Brain (organoid and tissue), 1 donor: ENCODE measurements around the gene MAN2B2. TPM values are rescaled to one million over a fixed set of nuclear protein-coding genes. Genes with fewer than 3 reads are reported as not detected.

Experiments used
- polyA plus RNA-seq: library from polyadenylated mRNA; stranded (reverse); fragments of 350-450 nt; fragmentation: Illumina TruSeq; extraction: RNeasy Lipid Tissue Mini Kit (QIAGEN cat#74804); gene quantifications from one replicate; pipeline ENCODE4 v1.2.3, GENCODE V29; 2015; ENCODE audit warnings: low read depth, low replicate concordance; ENCODE audit not compliant: insufficient read depth

The MAN2B2 gene
- polyA plus RNA-seq, 1 donor from 2014 or later: 14.1 TPM

Other genes with a start within 250 kb of the MAN2B2 start
- gene PPP2R2C, start 102.6 kb upstream of the MAN2B2 start, polyA plus RNA-seq: 48.1 TPM
- gene MRFAP1, start 65.5 kb downstream of the MAN2B2 start, polyA plus RNA-seq: 526 TPM
- gene S100P, start 118.7 kb downstream of the MAN2B2 start, polyA plus RNA-seq: 0.85 TPM
- 83.7 TPM for gene MRFAP1L1, start 134.7 kb downstream of the MAN2B2 start, polyA plus RNA-seq
- gene BLOC1S4, start 141.0 kb downstream of the MAN2B2 start, polyA plus RNA-seq: 11.0 TPM
- 11.3 TPM for gene KIAA0232, start 207.5 kb downstream of the MAN2B2 start, polyA plus RNA-seq